TTC549 (cell line): Measurements from ENCODE around the gene SLC51A.
"Not testable (repeated sequence)": the region's sequence is repeated elsewhere in the genome, so short reads cannot be mapped to it uniquely, and the experiment has no call there.

ENCODE experiments used
- FAIRE-seq: peaks from 2 replicates; lab custom pipeline; 2012; peaks lifted over from hg19 to GRCh38; lab: Jason Lieb, UNC

SLC51A gene

DNA sequence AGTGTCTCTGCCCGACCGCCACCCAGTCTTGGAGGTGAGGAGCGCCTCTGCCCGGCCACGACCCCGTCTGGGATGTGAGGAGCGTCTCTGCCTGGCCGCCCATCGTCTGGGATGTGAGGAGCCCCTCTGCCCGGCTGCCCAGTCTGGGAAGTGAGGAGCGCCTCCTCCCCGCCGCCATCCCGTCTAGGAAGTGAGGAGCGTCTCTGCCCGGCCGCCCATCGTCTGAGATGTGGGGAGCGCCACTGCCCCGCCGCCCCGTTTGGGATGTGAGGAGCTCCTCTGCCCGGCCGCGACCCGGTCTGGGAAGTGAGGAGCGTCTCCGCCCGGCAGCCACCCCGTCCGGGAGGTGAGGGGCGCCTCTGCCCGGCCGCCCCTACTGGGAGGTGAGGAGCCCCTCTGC is 27.8 kb downstream of the SLC51A start:
- FAIRE-seq, result not testable (repeated sequence)

DNA sequence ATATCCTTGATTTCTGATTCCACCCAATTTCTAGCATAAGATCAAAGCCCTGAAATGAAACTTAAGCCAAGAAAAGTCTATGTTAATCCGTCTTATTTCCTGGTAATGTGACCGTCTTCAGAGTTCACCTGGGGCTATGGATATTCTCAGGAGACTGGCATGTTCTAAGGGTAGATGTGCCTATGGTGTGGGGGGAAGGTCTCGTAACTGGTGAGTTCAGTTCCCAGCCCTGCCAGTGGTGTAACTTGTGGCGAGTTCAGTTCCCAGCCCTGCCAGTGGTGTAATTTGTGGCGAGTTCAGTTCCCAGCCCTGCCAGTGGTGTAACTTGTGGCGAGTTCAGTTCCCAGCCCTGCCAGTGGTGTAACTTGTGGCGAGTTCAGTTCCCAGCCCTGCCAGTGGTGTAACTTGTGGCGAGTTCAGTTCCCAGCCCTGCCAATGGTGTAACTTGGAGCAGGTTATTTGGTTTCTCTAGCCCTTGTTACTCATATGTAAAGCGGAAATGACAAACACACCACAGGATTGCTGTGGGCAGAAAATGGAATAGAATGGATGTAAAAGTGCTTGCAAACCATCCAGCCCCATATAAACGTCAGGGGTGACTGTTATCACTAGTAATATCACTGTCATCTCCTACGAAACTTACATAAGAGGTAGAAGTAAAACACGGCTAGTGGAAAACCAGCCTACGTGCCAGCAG is 30.4 kb downstream of the SLC51A start:
- no peak for FAIRE-seq

DNA sequence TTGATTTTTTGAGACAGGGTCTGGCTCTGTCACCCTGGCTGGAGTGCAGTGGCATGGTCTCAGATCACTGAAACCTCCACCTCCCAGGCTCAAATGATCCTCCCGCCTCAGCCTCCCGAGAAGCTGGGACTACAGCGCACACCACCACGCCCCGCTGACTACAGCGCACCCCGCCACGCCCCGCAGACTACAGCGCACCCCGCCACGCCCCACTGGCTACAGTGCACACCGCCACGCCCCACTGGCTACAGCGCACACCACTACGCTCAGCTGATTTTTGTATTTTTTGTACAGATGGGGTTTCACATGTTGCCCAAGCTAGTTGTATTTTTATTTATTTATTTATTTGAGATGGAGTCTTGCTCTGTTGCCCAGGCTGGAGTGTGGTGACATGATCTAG is 35.6 kb downstream of the SLC51A start:
- FAIRE-seq, result no peak

DNA sequence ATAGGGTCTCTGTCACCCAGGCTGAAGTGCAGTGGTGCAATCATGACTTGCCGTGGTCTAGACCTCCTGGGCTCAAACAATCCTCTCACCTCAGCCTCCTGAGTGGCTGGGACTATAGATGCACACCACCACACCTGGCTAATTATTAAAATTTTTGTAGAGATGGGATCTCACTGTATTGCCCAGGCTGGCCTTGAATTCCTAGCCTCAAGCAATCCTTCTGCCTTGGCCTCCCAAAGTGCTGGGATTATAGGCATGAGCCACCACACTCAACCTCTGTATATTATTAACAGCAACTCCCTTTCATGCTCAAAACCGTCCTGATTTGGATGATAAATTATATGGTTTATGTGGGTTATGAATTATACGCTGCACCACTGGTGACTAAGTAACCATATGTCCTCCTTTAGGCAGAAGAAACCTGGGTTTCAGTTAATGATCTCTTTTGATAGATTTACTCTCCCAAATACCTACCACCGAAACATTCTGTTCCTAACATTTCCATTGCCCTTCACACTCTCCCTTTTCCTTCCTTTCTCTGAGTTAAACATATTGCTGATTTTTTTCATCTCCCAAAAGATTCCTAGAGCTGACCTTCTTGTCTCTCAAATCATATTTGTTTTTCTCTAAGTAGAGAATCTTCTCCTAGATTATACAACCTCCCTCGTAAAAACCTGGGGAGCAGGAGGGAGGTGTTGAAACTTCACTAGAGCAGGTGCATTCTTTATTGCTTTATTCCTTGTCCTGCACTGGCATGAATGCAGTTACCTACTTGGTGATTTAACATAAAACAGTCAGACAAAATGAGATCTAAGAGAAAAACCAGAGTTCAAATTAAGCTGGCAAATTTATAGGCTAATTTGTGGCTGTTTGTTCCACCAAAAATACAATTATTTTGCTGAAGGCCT is 38.3 kb downstream of the SLC51A start:
- FAIRE-seq, result no peak

DNA sequence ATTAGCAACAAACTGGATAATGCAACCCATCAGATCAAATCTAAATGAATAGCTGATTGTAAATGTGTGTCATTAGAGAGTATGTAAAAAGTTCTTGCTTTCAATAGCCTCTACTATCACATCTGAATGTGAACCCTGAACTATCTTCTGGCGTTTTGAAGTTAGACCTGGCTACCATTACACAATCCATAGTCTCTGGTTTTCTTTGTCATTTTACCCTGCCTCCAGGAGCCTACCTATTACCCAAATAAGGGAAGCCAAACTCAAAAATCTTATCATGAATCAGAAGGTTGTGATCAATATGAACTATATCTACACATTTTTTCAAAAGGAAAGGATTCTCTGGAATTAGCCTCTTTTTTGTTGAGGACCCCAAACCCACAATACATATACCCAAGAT is 39.4 kb downstream of the SLC51A start:
- no peak for FAIRE-seq

DNA sequence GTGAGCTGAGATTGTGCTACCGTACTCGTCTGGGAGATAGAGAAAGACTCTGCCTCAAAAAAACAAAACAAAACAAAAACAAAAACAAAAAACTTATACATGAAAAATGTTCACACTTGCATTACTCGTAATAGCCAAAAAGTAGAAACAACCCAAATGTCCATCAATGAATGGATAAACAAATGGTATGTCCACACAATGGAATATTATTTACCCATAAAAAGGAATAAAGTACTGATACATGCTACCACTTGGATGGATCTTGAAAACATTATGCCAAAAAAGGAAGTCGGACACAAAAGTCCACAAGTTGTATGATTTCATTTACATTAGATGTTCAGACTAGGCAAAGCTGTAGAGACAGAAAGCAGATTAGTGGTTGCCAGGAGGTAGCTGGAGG is 44.5 kb downstream of the SLC51A start:
- no peak for FAIRE-seq

DNA sequence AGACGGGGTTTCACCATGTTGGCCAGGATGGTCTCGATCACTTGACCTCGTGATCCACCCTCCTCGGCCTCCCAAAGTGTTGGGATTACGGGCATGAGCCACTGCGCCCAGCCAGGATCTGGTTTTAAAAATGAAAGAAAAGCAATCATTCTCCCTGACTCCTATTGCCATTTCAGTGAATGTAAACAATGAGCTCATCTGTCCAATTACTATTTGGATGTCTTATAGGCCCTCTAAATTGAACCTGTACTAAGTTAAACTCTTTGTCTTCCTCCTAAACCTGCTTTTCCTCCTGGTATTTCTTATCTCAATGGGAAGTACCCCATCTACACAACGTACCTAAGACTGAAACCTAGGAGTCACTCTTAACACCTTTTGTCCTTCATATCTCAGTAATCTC is 47.5 kb downstream of the SLC51A start:
- no peak for FAIRE-seq

DNA sequence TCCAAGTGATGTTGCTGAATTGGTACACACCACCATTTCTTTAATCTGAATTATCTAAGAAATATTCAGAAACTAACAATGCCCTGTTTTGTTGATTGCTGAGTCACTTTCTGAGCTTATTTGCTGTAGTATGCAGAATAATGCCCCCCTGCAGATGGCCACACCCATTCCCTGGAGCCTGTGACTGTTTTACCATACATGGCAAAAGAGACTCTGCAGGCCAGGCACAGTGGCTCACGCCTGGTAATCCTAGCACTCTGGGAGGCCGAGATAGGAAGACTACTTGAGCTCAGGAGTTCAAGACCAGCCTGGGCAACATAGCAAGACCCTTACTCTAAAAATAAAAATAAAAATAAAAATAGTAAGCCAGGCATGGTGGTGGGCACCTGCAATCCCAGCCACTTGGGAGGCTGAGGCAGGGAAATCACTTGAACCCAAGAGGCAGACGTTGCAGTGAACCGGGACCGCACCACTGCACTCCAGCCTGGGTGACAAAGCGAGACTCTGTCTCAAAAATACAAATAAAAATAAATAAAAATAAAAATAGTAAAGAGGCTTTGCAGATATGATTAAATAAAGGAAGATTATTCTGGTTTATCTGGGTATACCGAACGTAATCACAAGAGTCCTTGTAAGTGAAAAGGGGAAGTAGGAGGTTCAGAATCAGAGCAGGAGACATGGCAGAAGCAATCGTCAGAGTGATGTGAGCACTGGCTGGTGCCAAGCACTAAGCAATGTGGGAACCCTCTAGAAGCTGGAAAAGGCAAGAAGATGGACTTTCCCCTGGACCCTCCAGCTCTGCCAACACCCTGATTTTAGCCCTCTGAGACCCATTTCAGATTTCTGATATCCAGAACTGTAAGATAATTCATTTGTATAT is 52.2 kb downstream of the SLC51A start:
- no peak for FAIRE-seq

DNA sequence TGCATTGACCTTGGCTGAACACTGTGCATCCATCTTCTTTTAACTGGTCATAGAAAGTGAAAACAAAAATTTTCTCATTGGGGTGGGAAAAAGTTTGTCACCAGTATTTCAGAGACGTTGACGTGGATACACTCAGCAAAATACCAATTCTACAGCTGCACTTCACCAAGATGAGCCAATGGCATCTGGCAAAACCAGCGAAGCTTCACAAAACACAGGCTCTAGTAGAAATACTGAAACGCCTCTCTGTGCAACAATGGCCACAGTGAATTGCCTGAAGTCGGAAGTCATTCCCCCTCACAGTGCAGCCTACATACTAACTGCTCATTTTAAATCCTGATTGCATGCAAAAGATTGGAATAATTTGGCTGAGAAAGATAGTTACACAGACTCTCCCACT is 54.2 kb downstream of the SLC51A start:
- FAIRE-seq, result no peak

DNA sequence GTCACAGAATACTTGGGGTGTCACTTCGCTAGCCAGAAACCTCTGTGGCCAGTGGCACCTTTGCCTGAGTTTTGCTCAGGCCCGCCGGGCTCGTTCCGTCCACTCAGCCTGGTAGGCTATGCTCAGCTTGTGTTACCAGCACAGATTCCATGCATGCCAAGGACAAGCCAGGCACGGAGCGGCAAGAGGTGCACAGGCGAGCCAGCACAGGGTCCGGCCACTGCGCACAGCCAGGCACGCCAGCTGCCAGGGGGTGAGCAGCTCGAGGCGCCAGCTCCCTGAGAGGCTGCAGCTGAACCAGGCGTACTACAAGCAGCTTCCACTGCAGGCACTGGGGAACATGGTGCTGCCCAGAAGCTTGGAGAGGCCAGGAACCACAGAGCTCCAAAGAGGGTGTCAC is 56.5 kb downstream of the SLC51A start:
- FAIRE-seq, result no peak

DNA sequence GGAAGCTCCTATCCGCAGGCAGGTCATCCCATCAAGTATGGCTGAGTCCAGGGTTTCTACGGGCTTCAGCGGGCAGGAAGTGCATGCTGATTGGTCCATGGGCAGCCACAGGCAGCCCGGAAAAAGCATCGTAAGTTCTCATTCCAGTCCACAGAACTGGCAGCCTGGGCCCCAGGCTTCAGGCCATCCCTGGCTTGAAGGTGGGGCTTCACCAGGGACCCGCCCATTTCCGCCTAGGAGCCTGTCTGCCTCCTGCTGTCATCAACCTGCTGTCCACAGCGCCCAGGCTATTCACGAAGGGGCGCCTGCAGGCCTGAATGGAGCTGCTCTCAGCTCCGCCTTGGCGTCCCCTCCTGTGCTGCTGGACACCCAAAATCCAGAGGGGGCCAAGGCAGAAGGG is 57.3 kb downstream of the SLC51A start:
- FAIRE-seq, result no peak

DNA sequence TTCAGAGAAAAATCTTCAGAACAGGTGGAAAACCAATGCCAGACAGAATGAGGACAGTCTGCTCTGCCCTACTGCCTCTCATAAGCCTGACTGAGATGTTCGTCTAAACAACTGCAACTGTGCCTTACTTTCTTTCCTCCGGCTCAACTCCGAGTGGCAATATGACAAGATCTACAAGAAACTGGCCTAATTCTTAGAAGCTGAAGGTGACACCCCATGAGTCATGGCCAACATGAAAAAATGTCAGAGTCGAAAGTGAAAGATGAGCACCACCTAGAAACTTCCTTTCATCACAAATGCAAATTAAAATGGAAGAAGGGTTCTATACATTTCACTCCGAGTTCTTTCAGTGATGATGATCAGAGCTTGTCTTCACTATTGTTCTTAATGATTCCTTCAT is 58.3 kb downstream of the SLC51A start:
- no peak for FAIRE-seq

DNA sequence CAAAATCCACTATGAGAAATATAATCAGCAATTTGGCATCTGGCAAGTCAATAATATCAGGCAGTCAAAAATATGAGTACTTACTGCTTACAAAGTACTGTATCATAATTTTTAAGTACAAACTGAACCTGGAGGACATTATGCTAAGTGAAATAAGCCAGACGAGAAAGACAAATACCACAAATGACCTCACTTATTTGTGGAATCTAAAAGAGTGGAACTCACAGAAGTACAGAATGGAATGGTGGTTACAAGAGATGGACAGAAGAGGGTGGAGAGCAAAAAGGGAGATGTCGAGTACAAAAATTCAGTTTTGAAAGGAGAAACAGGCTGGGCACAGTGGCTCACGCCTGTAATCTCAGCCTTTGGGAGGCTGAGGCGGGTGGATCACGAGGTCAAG is 58.8 kb downstream of the SLC51A start:
- FAIRE-seq, result no peak

DNA sequence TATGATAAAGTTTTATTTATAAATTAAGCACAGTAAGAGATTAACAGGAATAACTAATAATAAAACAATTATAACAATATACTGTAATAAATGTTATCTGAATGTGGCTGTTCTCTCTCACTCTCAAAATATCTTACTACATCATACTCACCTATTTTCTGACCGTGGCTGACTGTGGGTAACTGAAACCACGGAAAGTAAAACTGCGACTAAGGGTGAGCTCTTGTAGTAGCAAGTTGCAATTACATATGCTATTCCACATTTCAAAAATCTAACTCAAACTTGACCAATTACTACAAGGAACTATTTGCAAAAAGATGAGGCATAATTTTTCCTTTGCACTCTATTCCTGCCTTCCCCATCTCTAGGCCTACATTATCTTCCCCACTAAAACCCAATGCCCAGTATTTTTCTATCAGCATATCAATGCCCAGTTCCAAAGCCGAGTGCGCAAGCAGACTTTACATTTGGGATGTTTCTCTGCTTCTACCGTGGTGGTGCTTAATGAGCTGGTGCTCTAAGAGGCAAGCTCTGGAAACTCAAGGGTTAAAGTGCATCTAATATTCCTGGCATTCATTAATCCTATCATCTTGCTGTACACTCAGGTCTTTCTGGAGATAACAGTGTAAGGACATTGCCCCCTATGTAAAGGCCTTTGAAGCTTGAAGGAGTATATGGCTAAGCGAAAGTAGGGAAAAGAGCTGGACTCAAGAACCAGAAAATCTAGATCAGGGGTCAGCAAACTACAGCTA is 64.5 kb downstream of the SLC51A start:
- no peak for FAIRE-seq

DNA sequence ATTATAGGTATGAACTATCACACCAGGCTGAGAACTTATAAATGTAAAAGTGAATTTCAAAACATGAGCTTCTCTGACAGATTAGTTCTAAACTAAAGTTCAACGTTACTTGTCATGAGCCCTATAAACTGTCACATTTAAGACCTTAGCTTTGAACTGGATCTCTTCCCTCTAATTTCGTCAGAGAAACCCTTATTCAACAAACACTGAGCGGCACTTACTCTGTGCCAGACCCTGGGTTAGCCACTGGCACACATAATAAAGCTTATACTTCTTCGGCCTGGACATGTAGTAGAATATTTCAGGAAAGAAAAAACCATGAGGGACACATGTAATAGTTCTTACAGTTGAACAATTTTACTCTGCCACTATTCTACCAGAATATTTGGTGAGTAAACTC is 65.6 kb downstream of the SLC51A start:
- no peak for FAIRE-seq
